GM23338 (cell line): Measurements from ENCODE around the gene ZNF800. TPM values are rescaled to one million over a fixed set of nuclear protein-coding genes. Genes with fewer than 3 reads are reported as not detected.

Experiments
- ATAC-seq: fragments of 200-7000 bp; cut with Tn5 transposase; 3 replicates; pipeline ENCODE4 v1.9.1; 2020
- DNase-seq: peaks from one replicate; pipeline ENCODE4 v3.0.0-alpha.2; 2015; ENCODE audit warnings: low spot score
- H2AFZ ChIP-seq: fragments of 200-600 bp; sonication (generic); 2 replicates; pipeline ENCODE4 v1.8.0; 2016; ENCODE audit warnings: antibody characterized with exemption, mild to moderate bottlenecking, moderate library complexity
- H3F3A ChIP-seq: fragments of 200-600 bp; sonication (generic); replicated peaks from 2 replicates; pipeline ENCODE4 v1.8.0; 2017; ENCODE audit warnings: antibody characterized with exemption, mixed run types, low read depth
- H3K27ac ChIP-seq: fragments of 200-600 bp; sonication (generic); 2 replicates; pipeline ENCODE4 v1.6.1; 2016; ENCODE audit warnings: low read depth
- H3K27me3 ChIP-seq: fragments of 200-600 bp; sonication (generic); 2 replicates; pipeline ENCODE4 v1.8.0; 2016; ENCODE audit warnings: mild to moderate bottlenecking, mixed run types, moderate library complexity; ENCODE audit not compliant: insufficient read depth
- H3K36me3 ChIP-seq: fragments of 200-600 bp; sonication (generic); 2 replicates; pipeline ENCODE4 v1.8.0; 2016; ENCODE audit warnings: mild to moderate bottlenecking; ENCODE audit not compliant: insufficient read depth
- H3K4me1 ChIP-seq: fragments of 200-600 bp; sonication (generic); 2 replicates; pipeline ENCODE4 v1.8.0; 2016; ENCODE audit warnings: mild to moderate bottlenecking, moderate library complexity; ENCODE audit not compliant: insufficient read depth
- H3K4me2 ChIP-seq: fragments of 200-600 bp; sonication (generic); 2 replicates; pipeline ENCODE4 v1.7.1; 2017; ENCODE audit warnings: mixed run types
- H3K4me3 ChIP-seq: fragments of 200-600 bp; sonication (generic); 2 replicates; pipeline ENCODE4 v1.6.1; 2016; ENCODE audit warnings: mixed run types
- H3K79me2 ChIP-seq: fragments of 200-600 bp; sonication (generic); replicated peaks from 2 replicates; pipeline ENCODE4 v1.8.0; 2017; ENCODE audit warnings: mild to moderate bottlenecking; ENCODE audit not compliant: insufficient read depth
- H3K9me2 ChIP-seq: fragments of 200-600 bp; sonication (generic); 2 replicates; pipeline ENCODE4 v1.8.0; 2017; ENCODE audit not compliant: insufficient read depth
- H4K20me1 ChIP-seq: fragments of 200-600 bp; sonication (generic); replicated peaks from 2 replicates; pipeline ENCODE4 v1.8.0; 2017; ENCODE audit warnings: mild to moderate bottlenecking; ENCODE audit not compliant: insufficient read depth
- H3K27ac Mint-ChIP-seq: 2 replicates; pipeline ENCODE4 v1.8.0; 2020; ENCODE audit warnings: inconsistent platforms, mild to moderate bottlenecking, moderate library complexity, mixed read lengths
- H3K27me3 Mint-ChIP-seq: 3 replicates; pipeline ENCODE4 v1.8.0; 2022; ENCODE audit warnings: low read depth, mild to moderate bottlenecking, moderate library complexity, mixed read lengths, inconsistent platforms; ENCODE audit not compliant: insufficient read depth, poor library complexity
- H3K36me3 Mint-ChIP-seq: 3 replicates; pipeline ENCODE4 v1.8.0; 2021; ENCODE audit warnings: low read depth, mild to moderate bottlenecking, inconsistent platforms, moderate library complexity, mixed read lengths
- H3K4me1 Mint-ChIP-seq: 3 replicates; pipeline ENCODE4 v1.8.0; 2020; ENCODE audit warnings: mild to moderate bottlenecking, inconsistent platforms, mixed read lengths
- H3K4me3 Mint-ChIP-seq: 3 replicates; pipeline ENCODE4 v1.8.0; 2021; ENCODE audit warnings: moderate library complexity, mild to moderate bottlenecking, inconsistent platforms, mixed read lengths
- H3K9me3 Mint-ChIP-seq: 3 replicates; pipeline ENCODE4 v1.8.0; 2020; ENCODE audit warnings: moderate library complexity, mild to moderate bottlenecking, inconsistent platforms, mixed read lengths
- CTCF ChIP-seq, 2 experiments: fragments of 200-600 bp in 1 of 2; sonication (generic) in 1 of 2; conservative IDR thresholded peaks; 2 replicates each; pipeline versions ENCODE4 v1.5.1 to v1.6.1; 2016 to 2017; ENCODE audit warnings: antibody characterized with exemption in 2 of 2, low read depth in 2 of 2, mild to moderate bottlenecking in 2 of 2, moderate library complexity in 1 of 2
- ETS1 ChIP-seq: IDR thresholded peaks from 2 replicates; pipeline ENCODE4 v1.6.1; 2016; ENCODE audit warnings: antibody characterized with exemption
- EZH2 ChIP-seq: fragments of 200-600 bp; sonication (generic); IDR thresholded peaks from one replicate; pipeline ENCODE4 v1.8.0; 2017; ENCODE audit warnings: antibody characterized with exemption, mild to moderate bottlenecking, low read depth; ENCODE audit not compliant: unreplicated experiment
- EZH2phosphoT487 ChIP-seq: fragments of 200-600 bp; sonication (generic); IDR thresholded peaks from one replicate; pipeline ENCODE4 v1.8.1; 2018; ENCODE audit warnings: antibody characterized with exemption; ENCODE audit not compliant: unreplicated experiment
- JUNB ChIP-seq: IDR thresholded peaks from one replicate; pipeline ENCODE4 v1.6.1; 2016; ENCODE audit warnings: antibody characterized with exemption; ENCODE audit not compliant: unreplicated experiment
- REST ChIP-seq: IDR thresholded peaks from one replicate; pipeline ENCODE4 v1.6.1; 2018; ENCODE audit warnings: antibody characterized with exemption; ENCODE audit not compliant: unreplicated experiment
- STAT1 ChIP-seq: IDR thresholded peaks from one replicate; pipeline ENCODE4 v1.6.1; 2016; ENCODE audit warnings: antibody characterized with exemption; ENCODE audit not compliant: unreplicated experiment
- ZNF114 ChIP-seq: fragments of 250-450 bp; sonication (Bioruptor Pico); IDR thresholded peaks from 2 replicates; pipeline ENCODE4 v1.5.0; 2020; ENCODE audit warnings: mild to moderate bottlenecking, moderate library complexity
- ZNF331 ChIP-seq: fragments of 250-450 bp; sonication (Bioruptor Pico); IDR thresholded peaks from 2 replicates; pipeline ENCODE4 v1.5.0; 2020; ENCODE audit warnings: low read depth, mild to moderate bottlenecking, moderate library complexity
- ZNF462 ChIP-seq: fragments of 250-450 bp; sonication (Bioruptor Pico); IDR thresholded peaks from 2 replicates; pipeline ENCODE4 v1.5.0; 2020; ENCODE audit warnings: mild to moderate bottlenecking, moderate library complexity
- polyA plus RNA-seq: library from polyadenylated mRNA; unstranded; fragments of >200 nt; fragmentation: Nextera tagmentation; extraction: Ambion mirVana; gene quantifications from 2 replicates; pipeline ENCODE4 v1.2.1, GENCODE V29; 2016
- total RNA-seq: library from RNA; depleted of rRNA; stranded (reverse); fragments of >200 nt; shearing (Covaris generic); gene quantifications from 2 replicates; pipeline ENCODE4 v1.2.3, GENCODE V29; 2014

The ZNF800 gene
- total and polyA plus RNA-seq, 2 experiments from 2014 or later, result 5.4 to 8.3 TPM

- H3K4me3 Mint-ChIP-seq, result no peak overlapping the region
- no peaks in the 10 kb centered on the region for H3K79me2 ChIP-seq
- H3K36me3 Mint-ChIP-seq, result no peaks in the 10 kb centered on the region
- H3K27ac Mint-ChIP-seq, result no peak overlapping the region
- H3F3A ChIP-seq, result no peaks in the 10 kb centered on the region
- H3K9me2 ChIP-seq, result no peaks in the 10 kb centered on the region
- no peaks in the 10 kb centered on the region for H3K4me1 ChIP-seq
- H3K27ac ChIP-seq, result no peak overlapping the region
- no peak overlapping the region for H3K4me2 ChIP-seq
- H2AFZ ChIP-seq, result no peak overlapping the region
- no peaks in the 10 kb centered on the region for H3K4me1 Mint-ChIP-seq
- no peak for ATAC-seq
- H3K27me3 ChIP-seq, result no peaks in the 10 kb centered on the region
- H3K9me3 Mint-ChIP-seq, result no peaks in the 10 kb centered on the region
- H3K36me3 ChIP-seq, result no peaks in the 10 kb centered on the region
- H3K27me3 Mint-ChIP-seq, result no peaks in the 10 kb centered on the region
- H4K20me1 ChIP-seq, result no peaks in the 10 kb centered on the region; the same call in 1 of the 2 replicates
- no peak overlapping the region for H3K4me3 ChIP-seq
- TF ChIP-seq ETS1, result no peak
- TF ChIP-seq REST, result no peak
- no peak for TF ChIP-seq STAT1
- TF ChIP-seq EZH2phosphoT487, result no peak
- TF ChIP-seq ZNF462, result no peak
- no peak for TF ChIP-seq EZH2
- TF ChIP-seq JUNB, result no peak
- no peak for TF ChIP-seq CTCF (conservative IDR thresholded peaks at IDR 0.05; ENCODE audit: low read depth in 2 of 2)
- no peak for TF ChIP-seq ZNF114 (CRISPR knock-in tag)
- TF ChIP-seq ZNF331 (CRISPR knock-in tag), result no peak
- no peak for DNase-seq
These were observed 24.8 kb downstream of the ZNF800 start for GRCh38 chr7:127367679-127368078.
